Ascending aorta (tissue), 2 donors: Measurements from ENCODE around the gene TBRG1. TPM values are rescaled to one million over a fixed set of nuclear protein-coding genes. Genes with fewer than 3 reads are reported as not detected.
A peak's percentile ranks its signal among the peaks of the same experiment; 100 is the strongest.

Source experiments
- DNase-seq, 2 donors: peaks; one replicate each; pipeline ENCODE4 v3.0.0-alpha.2; 2019; ENCODE audit warnings: low spot score in 2 of 2
- H3K27ac ChIP-seq, 2 donors: fragments of 200-600 bp; sonication (generic); one replicate each; pipeline ENCODE4 v1.5.1; 2016 to 2017; ENCODE audit warnings: mild to moderate bottlenecking in 1 of 2
- H3K27me3 ChIP-seq: fragments of 200-600 bp; sonication (generic); one replicate; pipeline ENCODE4 v1.5.1; 2017
- H3K36me3 ChIP-seq, 2 donors: fragments of 200-600 bp; sonication (generic); one replicate each; pipeline ENCODE4 v1.5.1; 2016
- H3K4me1 ChIP-seq, 2 donors: fragments of 200-600 bp; sonication (generic); one replicate each; pipeline ENCODE4 v1.5.1; 2016 to 2017; ENCODE audit warnings: mild to moderate bottlenecking in 1 of 2
- H3K4me3 ChIP-seq, 2 donors: fragments of 200-600 bp; sonication (generic); one replicate each; pipeline ENCODE4 v1.5.1; 2016 to 2017; ENCODE audit warnings: mild to moderate bottlenecking in 1 of 2
- H3K9me3 ChIP-seq, 2 donors: fragments of 200-600 bp; sonication (generic); one replicate each; pipeline ENCODE4 v1.5.1; 2016
- CTCF ChIP-seq, 3 experiments: fragments of 200-600 bp in 2 of 3; fragments of 450-650 bp in 1 of 3; sonication (generic) in 2 of 3; IDR thresholded peaks; one replicate each; pipeline ENCODE4 v1.5.1; 2016 to 2019; ENCODE audit warnings: antibody characterized with exemption in 3 of 3, mild to moderate bottlenecking in 1 of 3, moderate library complexity in 1 of 3
- intact Hi-C: fragments of 100-400 bp; cut with DNase I; formaldehyde crosslinking; loops from one replicate; pipeline ENCODE4 v1.15.1; 2023
- total RNA-seq: library from RNA; depleted of rRNA; stranded (reverse); fragments of >200 nt; gene quantifications from one replicate; pipeline ENCODE4 v1.1.0, GENCODE V29; 2016

TBRG1 gene
- total RNA-seq, 1 donor from 2014 or later: 21.2 TPM

DNA sequence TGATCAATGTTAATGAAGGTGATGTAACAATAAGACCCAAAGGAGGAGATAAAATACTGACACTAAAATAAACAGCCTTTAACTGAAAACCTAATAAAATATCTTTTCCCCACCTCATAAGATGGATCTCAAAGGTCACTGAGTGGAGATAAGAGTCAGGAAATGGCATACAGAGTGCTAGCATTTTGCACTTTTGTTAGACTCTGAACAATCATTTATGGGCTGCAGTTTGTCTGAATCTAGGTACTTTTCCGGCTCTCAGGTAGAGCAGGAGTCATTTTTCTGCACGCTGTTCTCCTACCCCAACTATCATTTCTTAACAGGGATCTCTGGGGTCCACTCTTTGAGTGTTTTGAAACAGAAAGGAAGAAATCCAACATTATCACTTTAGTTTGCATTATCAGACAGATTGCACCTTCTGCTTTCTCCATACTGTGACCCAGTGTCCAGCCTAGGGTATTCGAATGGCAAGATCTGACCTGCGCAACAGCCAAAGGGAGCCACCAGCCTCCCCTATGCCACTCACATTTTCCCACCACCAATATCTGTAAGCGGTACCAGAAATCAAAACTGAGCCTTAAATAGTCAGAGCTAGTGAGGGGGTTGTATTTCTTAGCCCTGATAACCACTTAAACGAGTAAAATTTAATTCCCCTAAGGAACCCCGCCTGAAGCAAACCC is 50.0 kb downstream of the TBRG1 start:
- Histone ChIP-seq H3K4me3 (peak overlapping the region; percentile 65 to 87), H3K36me3 (no peaks in the 10 kb centered on the region), H3K27me3 (no peaks in the 10 kb centered on the region), H3K9me3 (no peaks in the 10 kb centered on the region), H3K27ac (peak overlapping the region; percentile 85 to 86), H3K4me1 (peaks cover 4 to 25% of the 10 kb centered on the region in 2 donors)
- DNase-seq: no peak
- intact Hi-C loops: loop anchor here (1.0 to 10.0 kb wide), 4 partner anchors 50 to 558 kb away; partner anchors contain the start of genes NRGN, TBRG1 and VWA5A
- no peak for TF ChIP-seq CTCF (IDR thresholded peaks at IDR 0.05)

DNA sequence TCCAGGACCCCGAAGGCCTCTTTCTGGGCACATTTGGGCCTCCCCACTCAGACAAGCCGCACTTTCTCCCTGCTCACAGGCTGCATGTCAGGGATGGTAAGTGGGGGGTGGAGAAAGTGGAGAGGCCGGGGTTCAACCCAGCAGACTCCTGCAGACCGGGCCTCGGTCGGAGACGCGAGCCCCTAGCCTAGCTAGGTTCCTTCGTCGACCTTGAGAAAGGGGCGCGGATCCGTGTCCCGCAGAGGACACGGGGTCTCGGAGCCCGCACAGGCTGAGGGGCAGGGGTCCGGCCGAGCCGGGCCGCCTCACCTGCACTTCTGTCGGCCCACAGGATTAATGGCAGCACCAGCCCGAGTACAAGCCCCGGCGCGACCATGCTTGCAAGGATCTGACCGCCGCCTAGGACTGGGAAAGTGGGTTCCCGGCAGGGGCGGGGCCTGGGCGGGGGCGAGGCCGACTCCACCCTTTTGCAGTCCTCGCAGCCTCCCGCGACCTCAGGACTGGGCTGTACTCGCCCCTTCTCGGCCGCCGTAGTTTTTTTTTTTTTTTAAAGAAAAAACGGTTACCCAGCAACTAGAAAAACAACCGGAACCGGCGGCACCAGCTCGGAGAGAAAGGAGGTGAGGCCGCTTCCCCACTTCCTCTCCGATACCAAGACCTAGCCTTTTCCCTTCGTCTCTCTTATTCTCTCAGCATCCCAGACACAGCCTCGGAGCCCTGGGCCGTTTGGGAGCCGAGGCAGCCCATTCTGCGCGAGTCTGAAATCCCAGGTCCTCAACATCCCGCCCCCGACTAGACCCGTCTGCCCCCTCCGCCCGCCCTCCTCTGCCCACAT is 50.9 kb downstream of the TBRG1 start, which contains the start of the genes SIAE and SPA17:
TSS of gene SIAE (minus strand) at position 407 of the 835 bp plus-strand sequence. CDS start at position 376, 31 bp downstream.
TSS of gene SPA17 (plus strand) at position 572 of the 835 bp plus-strand sequence. CDS start 1,361 bp downstream, outside the sequence.
- peak; percentile 79 to 97 for DNase-seq
- H3K27ac ChIP-seq: peak within 1 kb of the TSS; percentile 85 to 86
- no peak for TF ChIP-seq CTCF (IDR thresholded peaks at IDR 0.05)
- intact Hi-C loops: loop anchor here (1.0 to 10.0 kb wide), 4 partner anchors 51 to 559 kb away; partner anchors contain the start of genes NRGN, TBRG1 and VWA5A
- peaks cover 4 to 25% of the 10 kb centered on the region in 2 donors for H3K4me1 ChIP-seq
- H3K4me3 ChIP-seq: peak within 1 kb of the TSS; percentile 65 to 87
- H3K36me3 ChIP-seq: no peaks in the 10 kb centered on the region
- no peaks in the 10 kb centered on the region for H3K9me3 ChIP-seq
- H3K27me3 ChIP-seq: no peaks in the 10 kb centered on the region

GRCh38 chr11:124674168-124674517 is 51.5 kb downstream of the TBRG1 start:
- H3K4me1 ChIP-seq: peaks cover 4 to 25% of the 10 kb centered on the region in 2 donors
- no peaks in the 10 kb centered on the region for H3K9me3 ChIP-seq
- intact Hi-C loops: loop anchor here (10.0 kb wide), 1 partner anchor 559 kb away; the partner anchor contains the start of gene VWA5A
- peak in 1 of 3 experiments; percentile 1 for TF ChIP-seq CTCF (IDR thresholded peaks at IDR 0.05)
- DNase-seq: no peak
- no peaks in the 10 kb centered on the region for H3K27me3 ChIP-seq
- H3K4me3 ChIP-seq: peak overlapping the region; percentile 65 to 87
- peak overlapping the region; percentile 85 to 86 for H3K27ac ChIP-seq
- no peaks in the 10 kb centered on the region for H3K36me3 ChIP-seq

- H3K9me3 ChIP-seq: no peaks in the 10 kb centered on the region
- H3K27ac ChIP-seq: peak overlapping the region; percentile 85 to 86
- no peaks in the 10 kb centered on the region for H3K27me3 ChIP-seq
- H3K4me1 ChIP-seq: peaks cover 4 to 25% of the 10 kb centered on the region in 2 donors
- DNase-seq: no peak
- intact Hi-C loops: loop anchor here (10.0 kb wide), 1 partner anchor 560 kb away; the partner anchor contains the start of gene VWA5A
- peak overlapping the region; percentile 65 to 87 for H3K4me3 ChIP-seq
- TF ChIP-seq CTCF (IDR thresholded peaks at IDR 0.05): peak in 1 of 3 experiments; percentile 1
- H3K36me3 ChIP-seq: no peaks in the 10 kb centered on the region
These were observed 51.9 kb downstream of the TBRG1 start for GRCh38 chr11:124674571-124674970.

DNA sequence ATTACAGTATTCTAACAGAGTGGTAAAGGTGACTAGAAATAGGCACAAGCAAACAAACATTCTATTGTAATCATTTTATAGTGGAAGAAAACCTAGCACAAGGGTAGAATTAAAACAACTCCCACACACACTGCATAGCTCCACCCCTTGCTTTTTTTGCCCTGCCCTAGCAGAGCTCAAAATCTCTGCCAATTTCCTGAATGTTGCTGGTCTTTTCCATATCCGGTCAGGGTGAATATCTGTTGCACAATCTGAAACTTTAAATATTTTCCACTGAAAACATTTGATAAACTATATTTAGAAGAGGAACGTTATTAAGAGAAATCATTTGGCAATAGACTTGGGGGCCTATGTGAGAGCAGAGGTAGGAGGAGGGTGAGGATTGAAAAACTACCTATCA is 53.7 kb downstream of the TBRG1 start:
- peak overlapping the region; percentile 50 to 62 for H3K27ac ChIP-seq
- no peak overlapping the region for H3K4me3 ChIP-seq
- H3K9me3 ChIP-seq: no peaks in the 10 kb centered on the region
- no peak for TF ChIP-seq CTCF (IDR thresholded peaks at IDR 0.05)
- peak in 1 of 2 donors; percentile 81 for DNase-seq
- no peaks in the 10 kb centered on the region for H3K27me3 ChIP-seq
- intact Hi-C loops: loop anchor here (5.0 to 10.0 kb wide), 2 partner anchors 41 to 562 kb away; partner anchors contain the start of gene VWA5A
- H3K4me1 ChIP-seq: peaks cover 4 to 25% of the 10 kb centered on the region in 2 donors
- H3K36me3 ChIP-seq: no peaks in the 10 kb centered on the region
